Smooth muscle cell (in vitro differentiated cells): ENCODE measurements around the gene GGN. TPM values are rescaled to one million over a fixed set of nuclear protein-coding genes. Genes with fewer than 3 reads are reported as not detected.

Experiments
- DNase-seq: peaks from one replicate; lab custom pipeline; 2025; ENCODE audit not compliant: unreplicated experiment; lab: John Stamatoyannopoulos, UW
- H2AFZ ChIP-seq: fragments of 200-600 bp; sonication (generic); 2 replicates; pipeline ENCODE4 v1.6.0; 2016; ENCODE audit warnings: antibody characterized with exemption, low read depth, mild to moderate bottlenecking
- H3F3A ChIP-seq: fragments of 200-600 bp; sonication (generic); 2 replicates; pipeline ENCODE4 v1.6.0; 2017; ENCODE audit warnings: antibody characterized with exemption, low read depth
- H3K27ac ChIP-seq: fragments of 200-600 bp; sonication (generic); 2 replicates; pipeline ENCODE4 v1.5.1; 2016; ENCODE audit warnings: low read depth, mild to moderate bottlenecking
- H3K27me3 ChIP-seq: fragments of 200-600 bp; sonication (generic); 2 replicates; pipeline ENCODE4 v1.6.1; 2016; ENCODE audit warnings: low read depth, mild to moderate bottlenecking
- H3K36me3 ChIP-seq: fragments of 200-600 bp; sonication (generic); 2 replicates; pipeline ENCODE4 v1.5.1; 2016; ENCODE audit warnings: low read depth
- H3K4me1 ChIP-seq: fragments of 200-600 bp; sonication (generic); 2 replicates; pipeline ENCODE4 v1.5.1; 2016; ENCODE audit warnings: low read depth
- H3K4me2 ChIP-seq: fragments of 200-600 bp; sonication (generic); 2 replicates; pipeline ENCODE4 v1.6.0; 2016; ENCODE audit warnings: mild to moderate bottlenecking
- H3K4me3 ChIP-seq: fragments of 200-600 bp; sonication (generic); 2 replicates; pipeline ENCODE4 v1.5.1; 2016; ENCODE audit warnings: mild to moderate bottlenecking
- H3K79me2 ChIP-seq: fragments of 200-600 bp; sonication (generic); 2 replicates; pipeline ENCODE4 v1.6.0; 2016; ENCODE audit warnings: low read depth, mild to moderate bottlenecking
- H3K9ac ChIP-seq: fragments of 200-600 bp; sonication (generic); 2 replicates; pipeline ENCODE4 v1.6.0; 2016; ENCODE audit warnings: low read depth
- H3K9me3 ChIP-seq: fragments of 200-600 bp; sonication (generic); replicated peaks from 2 replicates; pipeline ENCODE4 v1.5.1; 2016; ENCODE audit warnings: low read depth
- H4K20me1 ChIP-seq: fragments of 200-600 bp; sonication (generic); 2 replicates; pipeline ENCODE4 v1.6.0; 2016; ENCODE audit warnings: low read depth
- CTCF ChIP-seq: fragments of 200-600 bp; sonication (generic); IDR thresholded peaks from 2 replicates; pipeline ENCODE4 v1.5.1; 2017; ENCODE audit warnings: borderline replicate concordance, mild to moderate bottlenecking, antibody characterized with exemption; ENCODE audit not compliant: insufficient read depth, poor library complexity, severe bottlenecking
- WGBS: methylation state at CpG from one replicate; pipeline ENCODE4 v1.1.7; 2016; ENCODE audit warnings: low lambda C conversion rate; 5-methylcytosine and 5-hydroxymethylcytosine counted together
- polyA plus RNA-seq: library from polyadenylated mRNA; unstranded; fragments of >200 nt; fragmentation: Nextera tagmentation; extraction: Ambion mirVana; gene quantifications from 2 replicates; pipeline ENCODE4 v1.2.1, GENCODE V29; 2016
- total RNA-seq: library from RNA; depleted of rRNA; stranded (reverse); fragments of >200 nt; gene quantifications from 2 replicates; pipeline ENCODE4 v1.2.3, GENCODE V29; 2014

The GGN gene
- total and polyA plus RNA-seq, 2 experiments from 2014 or later, result 1.00 to 2.1 TPM

- Histone ChIP-seq H3K9me3 (no peaks in the 10 kb centered on the region), H3K4me1 (peaks cover 9% of the 10 kb centered on the region), H3K36me3 (no peaks in the 10 kb centered on the region), H3K27ac (no peak overlapping the region), H3K79me2 (peaks cover 45% of the 10 kb centered on the region), H3K4me3 (no peak overlapping the region), H2AFZ (no peak overlapping the region), H3K4me2 (no peak overlapping the region), H3K27me3 (no peaks in the 10 kb centered on the region), H3K9ac (no peak overlapping the region), H4K20me1 (peaks cover 65% of the 10 kb centered on the region), H3F3A (no peaks in the 10 kb centered on the region)
- no peak for DNase-seq
- 98% methylated on average over 4 of the region's 4 CpGs for WGBS
- no peak for TF ChIP-seq CTCF
These were observed 10.8 kb downstream of the GGN start for GRCh38 chr19:38377052-38377451.

- no peaks in the 10 kb centered on the region for H3F3A ChIP-seq
- no peak for DNase-seq
- peaks cover 60% of the 10 kb centered on the region for H4K20me1 ChIP-seq
- WGBS, result 82% methylated on average over 3 of the region's 3 CpGs
- TF ChIP-seq CTCF, result no peak
- no peak overlapping the region for H3K9ac ChIP-seq
- peak overlapping the region; percentile 92 for H3K4me2 ChIP-seq
- H3K27me3 ChIP-seq, result no peaks in the 10 kb centered on the region
- H3K79me2 ChIP-seq, result peaks cover 45% of the 10 kb centered on the region
- H3K4me1 ChIP-seq, result peaks cover 9% of the 10 kb centered on the region
- no peak overlapping the region for H2AFZ ChIP-seq
- peak overlapping the region; percentile 95 for H3K27ac ChIP-seq
- H3K4me3 ChIP-seq, result no peak overlapping the region
- H3K9me3 ChIP-seq, result no peaks in the 10 kb centered on the region
- no peaks in the 10 kb centered on the region for H3K36me3 ChIP-seq
These were observed 11.3 kb downstream of the GGN start for GRCh38 chr19:38376576-38376975.

GRCh38 chr19:38375748-38376147, 12.1 kb downstream of the GGN start:
- H3K79me2 ChIP-seq, result peaks cover 45% of the 10 kb centered on the region
- 78% methylated on average over 5 of the region's 5 CpGs for WGBS
- TF ChIP-seq CTCF, result no peak

GRCh38 chr19:38375098-38375493, 12.7 kb downstream of the GGN start:
- H3K27me3 ChIP-seq, result no peaks in the 10 kb centered on the region
- peak overlapping the region; percentile 97 for H3K9ac ChIP-seq
- H3K79me2 ChIP-seq, result peaks cover 45% of the 10 kb centered on the region
- H3K4me2 ChIP-seq, result peak overlapping the region; percentile 92
- peaks cover 9% of the 10 kb centered on the region for H3K4me1 ChIP-seq
- no peaks in the 10 kb centered on the region for H3K36me3 ChIP-seq
- peak overlapping the region; percentile 78 for H3K4me3 ChIP-seq
- peak overlapping the region; percentile 81 for H2AFZ ChIP-seq
- no peaks in the 10 kb centered on the region for H3K9me3 ChIP-seq
- DNase-seq, result no peak
- WGBS, result 2% methylated on average over 18 of the region's 18 CpGs
- H3F3A ChIP-seq, result no peaks in the 10 kb centered on the region
- no peak for TF ChIP-seq CTCF
- H3K27ac ChIP-seq, result peak overlapping the region; percentile 95
- H4K20me1 ChIP-seq, result peaks cover 46% of the 10 kb centered on the region

More at GRCh38 chr19:38375748-38376147, 12.1 kb downstream of the GGN start:
- no peaks in the 10 kb centered on the region for H3K36me3 ChIP-seq
- H3K9me3 ChIP-seq, result no peaks in the 10 kb centered on the region
- H4K20me1 ChIP-seq, result peaks cover 52% of the 10 kb centered on the region
- no peak for DNase-seq
- H3F3A ChIP-seq, result no peaks in the 10 kb centered on the region
- peaks cover 9% of the 10 kb centered on the region for H3K4me1 ChIP-seq
- peak overlapping the region; percentile 97 for H3K9ac ChIP-seq
- peak overlapping the region; percentile 92 for H3K4me2 ChIP-seq
- no peaks in the 10 kb centered on the region for H3K27me3 ChIP-seq
- no peak overlapping the region for H2AFZ ChIP-seq
- peak overlapping the region; percentile 95 for H3K27ac ChIP-seq
- H3K4me3 ChIP-seq, result peak overlapping the region; percentile 78
